ENCODE measurements around the gene AASDHPPT.

- TF ChIP-seq, protein P1, sequence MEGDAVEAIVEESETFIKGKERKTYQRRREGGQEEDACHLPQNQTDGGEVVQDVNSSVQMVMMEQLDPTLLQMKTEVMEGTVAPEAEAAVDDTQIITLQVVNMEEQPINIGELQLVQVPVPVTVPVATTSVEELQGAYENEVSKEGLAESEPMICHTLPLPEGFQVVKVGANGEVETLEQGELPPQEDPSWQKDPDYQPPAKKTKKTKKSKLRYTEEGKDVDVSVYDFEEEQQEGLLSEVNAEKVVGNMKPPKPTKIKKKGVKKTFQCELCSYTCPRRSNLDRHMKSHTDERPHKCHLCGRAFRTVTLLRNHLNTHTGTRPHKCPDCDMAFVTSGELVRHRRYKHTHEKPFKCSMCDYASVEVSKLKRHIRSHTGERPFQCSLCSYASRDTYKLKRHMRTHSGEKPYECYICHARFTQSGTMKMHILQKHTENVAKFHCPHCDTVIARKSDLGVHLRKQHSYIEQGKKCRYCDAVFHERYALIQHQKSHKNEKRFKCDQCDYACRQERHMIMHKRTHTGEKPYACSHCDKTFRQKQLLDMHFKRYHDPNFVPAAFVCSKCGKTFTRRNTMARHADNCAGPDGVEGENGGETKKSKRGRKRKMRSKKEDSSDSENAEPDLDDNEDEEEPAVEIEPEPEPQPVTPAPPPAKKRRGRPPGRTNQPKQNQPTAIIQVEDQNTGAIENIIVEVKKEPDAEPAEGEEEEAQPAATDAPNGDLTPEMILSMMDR (IDR thresholded peaks at IDR 0.05) = no peak
- TF ChIP-seq POLR2A (IDR thresholded peaks at IDR 0.05) = no peak
Measured at GRCh38 chr11:106086135-106086534, 8.7 kb downstream of the AASDHPPT start.

All from breast epithelium (tissue), 3 donors.